Limb (tissue), 2 donors: ENCODE measurements around the gene DUS4L.
A peak's percentile ranks its signal among the peaks of the same experiment; 100 is the strongest.
"Not testable (repeated sequence)": the region's sequence is repeated elsewhere in the genome, so short reads cannot be mapped to it uniquely, and the experiment has no call there.

Source experiments
- DNase-seq, 2 donors: peaks; one replicate each; pipeline ENCODE4 v3.0.0-alpha.2; 2016; ENCODE audit errors: extremely low spot score in 2 of 2

The DUS4L gene

GRCh38 chr7:107563775-107564552, at the start of gene DUS4L, which contains the start of gene COG5:
Gene DUS4L (plus strand): TSS chr7:107563971. CDS start chr7:107567071, 3,100 bp downstream.
Gene COG5 (minus strand): TSS chr7:107563920. CDS start chr7:107563896, 24 bp downstream.
- peak; percentile 79 to 95 for DNase-seq

GRCh38 chr7:107526672-107527071, 37.1 kb upstream of the DUS4L start:
- no peak for DNase-seq

GRCh38 chr7:107527196-107527595, 36.6 kb upstream of the DUS4L start:
- DNase-seq, result no peak

- no peak for DNase-seq
Measured at GRCh38 chr7:107528461-107528860, 35.3 kb upstream of the DUS4L start.

- no peak for DNase-seq
Measured at GRCh38 chr7:107530751-107531150, 33.0 kb upstream of the DUS4L start.

- DNase-seq, result no peak
Measured at GRCh38 chr7:107534139-107534538, 29.6 kb upstream of the DUS4L start.

- DNase-seq, result not testable (repeated sequence)
Measured at GRCh38 chr7:107537228-107537627, 26.5 kb upstream of the DUS4L start.

- no peak for DNase-seq
Measured at GRCh38 chr7:107538001-107538400, 25.8 kb upstream of the DUS4L start.

- DNase-seq, result no peak
Measured at GRCh38 chr7:107543338-107543993, 20.3 kb upstream of the DUS4L start.

- no peak for DNase-seq
Measured at GRCh38 chr7:107544848-107545591, 18.8 kb upstream of the DUS4L start.

GRCh38 chr7:107551936-107552335, 11.8 kb upstream of the DUS4L start:
- DNase-seq, result no peak

GRCh38 chr7:107555893-107556292, 7.9 kb upstream of the DUS4L start:
- no peak for DNase-seq

GRCh38 chr7:107559864-107560263, 3.9 kb upstream of the DUS4L start:
- DNase-seq, result no peak

- DNase-seq, result no peak
Measured at GRCh38 chr7:107560898-107561516, 2.8 kb upstream of the DUS4L start.

GRCh38 chr7:107563081-107563774, 543 bp upstream of the DUS4L start:
- peak in 1 of 2 donors; percentile 22 for DNase-seq

- no peak for DNase-seq
Measured at GRCh38 chr7:107564553-107565298, 955 bp downstream of the DUS4L start.

GRCh38 chr7:107570298-107570697, 6.5 kb downstream of the DUS4L start:
- no peak for DNase-seq

- no peak for DNase-seq
Measured at GRCh38 chr7:107573537-107573936, 9.8 kb downstream of the DUS4L start.

- DNase-seq, result no peak
Measured at GRCh38 chr7:107579554-107579884, 15.7 kb downstream of the DUS4L start.
